ENCODE measurements around the gene SHPK. TPM values are rescaled to one million over a fixed set of nuclear protein-coding genes. Genes with fewer than 3 reads are reported as not detected.

Gene SHPK
- total and polyA plus RNA-seq, 2 of the 4 experiments (the other 2 are of a cell fraction), result 11.1 to 14.3 TPM

DNA sequence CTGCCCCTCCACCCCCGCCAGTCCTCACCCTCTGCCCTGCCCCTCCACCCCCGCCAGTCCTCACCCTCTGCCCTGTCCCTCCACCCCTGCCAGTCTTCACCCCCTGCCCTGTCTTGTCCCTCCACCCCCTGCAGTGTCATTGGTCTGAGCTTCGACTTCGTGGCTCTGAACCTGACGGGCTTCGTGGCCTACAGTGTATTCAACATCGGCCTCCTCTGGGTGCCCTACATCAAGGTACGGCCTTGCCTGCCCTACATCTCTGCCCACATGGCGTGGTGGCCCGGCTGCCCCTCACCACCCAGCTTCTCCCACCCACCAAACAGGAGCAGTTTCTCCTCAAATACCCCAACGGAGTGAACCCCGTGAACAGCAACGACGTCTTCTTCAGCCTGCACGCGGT is 20.3 kb upstream of the SHPK start:
- H2BK20ac ChIP-seq (ENCODE audit: low read depth, low read length), result no peak overlapping the region
- in situ Hi-C loops (cut with MboI; ENCODE audit: low sequenced_read_pairs) (no loop called here), dilution Hi-C loops (cut with HindIII; ENCODE audit: low sequenced_read_pairs, unreplicated experiment) (no loop called here), intact Hi-C loops (cut with micrococcal nuclease) (no loop called here)
- no peak overlapping the region for H3K4me3 ChIP-seq (ENCODE audit: insufficient read depth, low read depth, low read length)
- ATAC-seq (ENCODE audit: low read depth) (no peak), DNase-seq (no peak)
- H4K91ac ChIP-seq (ENCODE audit: insufficient read depth, low read depth, low read length), result no peak overlapping the region
- no peak overlapping the region; the same call in 1 of the 2 replicates for H3K4ac ChIP-seq (ENCODE audit: low read depth, low read length)
- no peak overlapping the region for H3K4me2 ChIP-seq (ENCODE audit: low read depth, low read length)
- no peak overlapping the region for H2BK5ac ChIP-seq (ENCODE audit: low read depth, low read length, poor library complexity, severe bottlenecking)
- no peak overlapping the region for H3K9ac ChIP-seq (ENCODE audit: low read depth, low read length)
- H2BK120ac ChIP-seq (ENCODE audit: low read depth, low read length), result no peak overlapping the region
- no peak overlapping the region for H3K18ac ChIP-seq (ENCODE audit: low read depth, low read length)
- H3K9me3 ChIP-seq (ENCODE audit: control insufficient read depth, insufficient read depth, low read length), result no peaks in the 10 kb centered on the region
- no peak overlapping the region for H3K23ac ChIP-seq (ENCODE audit: low read depth, low read length)
- peaks cover 0 to 13% of the 10 kb centered on the region in 2 experiments; a peak in 2 of 4 replicates for H3K79me1 ChIP-seq (ENCODE audit: low read depth in 1 of 2, low read length in 2 of 2)
- H3K56ac ChIP-seq (ENCODE audit: extremely low read depth, insufficient read depth, low read length), result no peak overlapping the region
- no peak overlapping the region for H2AFZ ChIP-seq (replicated peaks; ENCODE audit: low read length, poor library complexity)
- peaks cover 19% of the 10 kb centered on the region for H4K20me1 ChIP-seq (ENCODE audit: insufficient read depth, low read length)
- no peaks in the 10 kb centered on the region for H3K27me3 ChIP-seq (ENCODE audit: control insufficient read depth, insufficient read depth, low read length)
- TF ChIP-seq FOS (IDR thresholded peaks at IDR 0.05; ENCODE audit: low read depth, low read length), result no peak
- no peak for TF ChIP-seq MAZ (IDR thresholded peaks at IDR 0.05; ENCODE audit: borderline replicate concordance, low read depth, low read length)
- TF ChIP-seq POLR2A (IDR thresholded peaks at IDR 0.05; ENCODE audit: low read depth, low read length), result no peak
- TF ChIP-seq BHLHE40 (IDR thresholded peaks at IDR 0.05; ENCODE audit: low read depth, low read length), result no peak
- TF ChIP-seq RFX5 (IDR thresholded peaks at IDR 0.05; ENCODE audit: low read depth, low read length), result no peak
- TF ChIP-seq, protein P1, sequence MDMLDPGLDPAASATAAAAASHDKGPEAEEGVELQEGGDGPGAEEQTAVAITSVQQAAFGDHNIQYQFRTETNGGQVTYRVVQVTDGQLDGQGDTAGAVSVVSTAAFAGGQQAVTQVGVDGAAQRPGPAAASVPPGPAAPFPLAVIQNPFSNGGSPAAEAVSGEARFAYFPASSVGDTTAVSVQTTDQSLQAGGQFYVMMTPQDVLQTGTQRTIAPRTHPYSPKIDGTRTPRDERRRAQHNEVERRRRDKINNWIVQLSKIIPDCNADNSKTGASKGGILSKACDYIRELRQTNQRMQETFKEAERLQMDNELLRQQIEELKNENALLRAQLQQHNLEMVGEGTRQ (IDR thresholded peaks at IDR 0.05; ENCODE audit: low read depth, low read length), result no peak
- TF ChIP-seq, protein P2, sequence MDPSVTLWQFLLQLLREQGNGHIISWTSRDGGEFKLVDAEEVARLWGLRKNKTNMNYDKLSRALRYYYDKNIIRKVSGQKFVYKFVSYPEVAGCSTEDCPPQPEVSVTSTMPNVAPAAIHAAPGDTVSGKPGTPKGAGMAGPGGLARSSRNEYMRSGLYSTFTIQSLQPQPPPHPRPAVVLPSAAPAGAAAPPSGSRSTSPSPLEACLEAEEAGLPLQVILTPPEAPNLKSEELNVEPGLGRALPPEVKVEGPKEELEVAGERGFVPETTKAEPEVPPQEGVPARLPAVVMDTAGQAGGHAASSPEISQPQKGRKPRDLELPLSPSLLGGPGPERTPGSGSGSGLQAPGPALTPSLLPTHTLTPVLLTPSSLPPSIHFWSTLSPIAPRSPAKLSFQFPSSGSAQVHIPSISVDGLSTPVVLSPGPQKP (IDR thresholded peaks at IDR 0.05; ENCODE audit: borderline replicate concordance, low read depth, low read length), result no peak
- TF ChIP-seq CHD1 (IDR thresholded peaks at IDR 0.05; ENCODE audit: low read depth, low read length), result no peak
- no TSS peak for BruUV-seq (replicated peaks)
- no peak overlapping the region for H3K27ac ChIP-seq (ENCODE audit: insufficient read depth, low read length)
- peaks cover 8% of the 10 kb centered on the region for H3K4me1 ChIP-seq (ENCODE audit: control insufficient read depth, insufficient read depth, low read length)
- H4K8ac ChIP-seq (ENCODE audit: low read depth in 2 of 2, low read length in 2 of 2), result no peak overlapping the region
- POLR2A ChIA-PET (ENCODE audit: unreplicated experiment), result no interaction called here
- WGBS, 2 experiments (ENCODE audit: extremely low coverage in 2 of 2, insufficient read length in 1 of 2), result no CpG with 5 or more reads among the region's 16 CpGs
- H3K14ac ChIP-seq (replicated peaks; ENCODE audit: low read depth, low read length), result no peak overlapping the region
- H2AK5ac ChIP-seq (ENCODE audit: low read depth, low read length), result peak overlapping the region; percentile 24; the same call in 1 of the 2 replicates
- H4K5ac ChIP-seq (ENCODE audit: low read depth, low read length), result no peak overlapping the region
- H3K36me3 ChIP-seq (ENCODE audit: control insufficient read depth, insufficient read depth, low read length), result peaks cover 11% of the 10 kb centered on the region; the same call in 1 of the 2 replicates
- peaks cover 21% of the 10 kb centered on the region for H3K9me1 ChIP-seq (ENCODE audit: insufficient read depth, low read length)
- peak overlapping the region; percentile 42 for H2AK9ac ChIP-seq (replicated peaks; ENCODE audit: low read depth, low read length, poor library complexity)
- CTCF ChIA-PET, result no interaction called here
- H2BK15ac ChIP-seq (ENCODE audit: low read depth, low read length), result no peak overlapping the region
